Peyer's patch (tissue), 4 donors: Measurements from ENCODE around the gene BNIP5. TPM values are rescaled to one million over a fixed set of nuclear protein-coding genes. Genes with fewer than 3 reads are reported as not detected.
"Not testable (repeated sequence)": the region's sequence is repeated elsewhere in the genome, so short reads cannot be mapped to it uniquely, and the experiment has no call there.

Experiments
- DNase-seq, 3 donors: peaks; one replicate each; pipeline ENCODE4 v3.0.0-alpha.2; 2017 to 2019
- H3K27ac ChIP-seq, 4 donors: fragments of 200-600 bp; sonication (generic); one replicate each; pipeline ENCODE4 v1.5.1; 2016 to 2019
- H3K27me3 ChIP-seq, 2 donors: fragments of 200-600 bp; sonication (generic); one replicate each; pipeline ENCODE4 v1.5.1; 2019
- H3K36me3 ChIP-seq, 3 donors: fragments of 200-600 bp; sonication (generic); one replicate each; pipeline ENCODE4 v1.5.1; 2016 to 2019
- H3K4me1 ChIP-seq, 4 donors: fragments of 200-600 bp; sonication (generic); one replicate each; pipeline ENCODE4 v1.5.1; 2016 to 2019
- H3K4me3 ChIP-seq, 4 donors: fragments of 200-600 bp; sonication (generic); 1 replicate in 3 of 4; 2 replicates in 1 of 4; pipeline ENCODE4 v1.5.1; 2016 to 2019; ENCODE audit warnings: mild to moderate bottlenecking in 1 of 4
- H3K9me3 ChIP-seq, 4 donors: fragments of 200-600 bp; sonication (generic); one replicate each; pipeline ENCODE4 v1.5.1; 2016 to 2019; ENCODE audit warnings: mild to moderate bottlenecking in 1 of 4
- CTCF ChIP-seq, 6 experiments: fragments of 450-650 bp in 4 of 6; fragments of 200-600 bp in 2 of 6; sonication (generic) in 1 of 6; IDR thresholded peaks; one replicate each; pipeline ENCODE4 v1.5.1; 2017 to 2019; ENCODE audit warnings: antibody characterized with exemption in 6 of 6, mild to moderate bottlenecking in 3 of 6, moderate library complexity in 1 of 6
- POLR2A ChIP-seq, 2 donors: fragments of 450-650 bp; IDR thresholded peaks; one replicate each; pipeline ENCODE4 v1.5.1; 2017; ENCODE audit warnings: antibody characterized with exemption in 2 of 2, mild to moderate bottlenecking in 2 of 2, moderate library complexity in 2 of 2
- total RNA-seq, 4 donors: library from RNA; depleted of rRNA; stranded (reverse); fragments of >200 nt; gene quantifications; one replicate each; pipeline ENCODE4 v1.1.0, GENCODE V29; 2016

Gene BNIP5
- total RNA-seq, 4 donors from 2014 or later: 9.1 to 35.4 (median 25.3) TPM

GRCh38 chr6:36345681-36346466, 9.2 kb upstream of the BNIP5 start:
- peak in 1 of 3 donors; percentile 8 for DNase-seq
- no peaks in the 10 kb centered on the region for H3K36me3 ChIP-seq
- no peaks in the 10 kb centered on the region for H3K27me3 ChIP-seq
- TF ChIP-seq CTCF (IDR thresholded peaks at IDR 0.05) (no peak), POLR2A (IDR thresholded peaks at IDR 0.05) (no peak)
- peaks cover 0 to 14% (median 2%) of the 10 kb centered on the region in 4 donors for H3K4me1 ChIP-seq
- H3K4me3 ChIP-seq: no peak overlapping the region
- no peak overlapping the region for H3K27ac ChIP-seq
- no peaks in the 10 kb centered on the region for H3K9me3 ChIP-seq

GRCh38 chr6:36343109-36343680, 6.5 kb upstream of the BNIP5 start:
- H3K36me3 ChIP-seq: no peaks in the 10 kb centered on the region
- H3K9me3 ChIP-seq: no peaks in the 10 kb centered on the region
- H3K27me3 ChIP-seq: no peaks in the 10 kb centered on the region
- H3K4me1 ChIP-seq: peaks cover 0 to 24% (median 2%) of the 10 kb centered on the region in 4 donors
- peak in 1 of 3 donors; percentile 15 for DNase-seq
- no peak overlapping the region for H3K27ac ChIP-seq
- TF ChIP-seq POLR2A (IDR thresholded peaks at IDR 0.05) (no peak), CTCF (IDR thresholded peaks at IDR 0.05) (no peak)
- no peak overlapping the region for H3K4me3 ChIP-seq

DNA sequence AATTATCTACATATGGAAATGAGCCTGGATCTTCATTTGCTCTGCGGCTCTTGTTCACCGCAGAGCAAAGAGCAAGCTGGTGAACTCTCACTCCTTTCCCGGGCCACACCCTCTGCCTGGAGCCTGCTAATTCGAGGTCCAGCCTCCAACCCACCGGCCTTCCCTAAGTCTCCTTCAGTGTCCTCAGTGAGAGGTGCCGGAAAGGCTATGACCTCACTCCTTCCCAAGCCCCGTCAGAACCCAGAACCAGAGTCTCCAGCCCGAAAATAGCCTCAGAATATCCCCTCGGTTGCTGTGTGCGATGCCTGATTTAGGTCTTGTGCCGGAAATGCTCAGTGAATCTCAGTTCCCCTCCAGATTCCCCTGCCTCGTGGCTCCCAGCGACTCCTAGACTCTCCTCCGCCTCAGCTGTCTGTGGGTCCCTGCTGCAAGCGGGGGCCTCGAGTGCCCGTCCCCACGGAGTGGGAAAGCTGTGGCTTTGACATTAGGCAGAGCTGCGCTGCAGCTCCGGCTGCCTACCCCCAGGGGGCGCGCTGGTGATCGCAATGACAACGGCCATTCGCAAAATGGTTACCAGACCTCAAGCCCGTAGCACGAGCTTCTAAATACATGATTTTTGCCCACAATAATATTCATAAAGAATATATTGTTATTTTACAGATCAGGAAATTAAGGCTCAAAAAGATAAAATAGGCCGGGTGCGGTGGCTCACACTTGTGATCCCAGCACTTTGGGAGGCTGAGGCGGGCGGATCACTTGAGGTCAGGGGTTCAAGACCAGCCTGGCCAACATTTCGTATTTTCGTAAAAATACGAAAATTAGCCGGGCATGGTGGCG, 4.1 kb upstream of the BNIP5 start:
- peaks cover 0 to 16% (median 0%) of the 10 kb centered on the region in 4 donors for H3K4me1 ChIP-seq
- H3K27me3 ChIP-seq: no peaks in the 10 kb centered on the region
- peak; percentile 71 to 91 (median 87) for DNase-seq
- peak overlapping the region in 3 of 4 donors; percentile 78 to 94 (median 89) for H3K27ac ChIP-seq
- peak overlapping the region; percentile 9 to 40 (median 26) for H3K4me3 ChIP-seq
- H3K36me3 ChIP-seq: no peaks in the 10 kb centered on the region
- H3K9me3 ChIP-seq: no peaks in the 10 kb centered on the region
- TF ChIP-seq CTCF (IDR thresholded peaks at IDR 0.05): peak; percentile 81 to 96 (median 94)
- peak in 1 of 2 donors; percentile 33 for TF ChIP-seq POLR2A (IDR thresholded peaks at IDR 0.05)

- peak overlapping the region in 3 of 4 donors; percentile 78 to 94 (median 89) for H3K27ac ChIP-seq
- no peak for DNase-seq
- no peak overlapping the region for H3K4me3 ChIP-seq
- H3K9me3 ChIP-seq: no peaks in the 10 kb centered on the region
- no peaks in the 10 kb centered on the region for H3K36me3 ChIP-seq
- no peaks in the 10 kb centered on the region for H3K27me3 ChIP-seq
- H3K4me1 ChIP-seq: peaks cover 0 to 16% (median 0%) of the 10 kb centered on the region in 4 donors
- no peak for TF ChIP-seq POLR2A (IDR thresholded peaks at IDR 0.05)
- TF ChIP-seq CTCF (IDR thresholded peaks at IDR 0.05): no peak
Measured at GRCh38 chr6:36340306-36340617, 3.6 kb upstream of the BNIP5 start.

- peak in 2 of 3 donors; percentile 60 to 76 for DNase-seq
- peak overlapping the region in 1 of 4 donors; percentile 79 for H3K27ac ChIP-seq
- no peaks in the 10 kb centered on the region for H3K9me3 ChIP-seq
- H3K4me1 ChIP-seq: peaks cover 0 to 21% (median 0%) of the 10 kb centered on the region in 4 donors
- no peaks in the 10 kb centered on the region for H3K27me3 ChIP-seq
- TF ChIP-seq CTCF (IDR thresholded peaks at IDR 0.05) (no peak), POLR2A (IDR thresholded peaks at IDR 0.05) (peak in 1 of 2 donors; percentile 34)
- no peaks in the 10 kb centered on the region for H3K36me3 ChIP-seq
- H3K4me3 ChIP-seq: no peak overlapping the region
Measured at GRCh38 chr6:36339146-36339545, 2.5 kb upstream of the BNIP5 start.

DNA sequence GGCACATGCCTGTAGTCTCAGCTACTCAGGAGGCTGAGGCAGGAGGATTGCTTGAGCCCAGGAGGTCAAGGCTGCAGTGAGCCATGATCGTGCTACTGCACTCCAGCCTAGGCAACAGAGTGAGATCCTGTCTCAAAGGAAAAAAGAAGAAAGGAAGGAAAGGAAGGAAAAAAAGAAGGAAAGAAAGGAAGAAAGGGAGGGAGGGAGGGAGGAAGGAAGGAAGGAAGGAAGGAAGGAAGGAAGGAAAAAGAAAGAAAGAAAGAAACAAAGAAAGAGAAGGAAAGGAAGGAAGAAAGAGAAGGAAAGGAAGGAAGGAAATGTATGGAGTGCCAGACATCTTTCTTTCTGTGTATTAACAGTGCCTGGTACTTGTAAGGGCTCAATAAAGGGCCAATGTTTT, 1.5 kb upstream of the BNIP5 start:
- peak overlapping the region in 2 of 4 donors; percentile 20 to 79 for H3K27ac ChIP-seq
- H3K4me1 ChIP-seq: peaks cover 0 to 29% (median 0%) of the 10 kb centered on the region in 4 donors
- not testable (repeated sequence) for H3K4me3 ChIP-seq, DNase-seq, H3K36me3 ChIP-seq, H3K9me3 ChIP-seq, H3K27me3 ChIP-seq
